Erythroblast (primary cell): Measurements from ENCODE around the gene OSBPL2.

Experiments used
- GATA1 ChIP-seq: IDR thresholded peaks from 2 replicates; pipeline ENCODE4 v1.6.1; 2011; ENCODE audit warnings: low read depth, mild to moderate bottlenecking, control low read depth, low read length, moderate library complexity
- POLR2A ChIP-seq: IDR thresholded peaks from 2 replicates; pipeline ENCODE4 v1.6.1; 2011; ENCODE audit warnings: mild to moderate bottlenecking, low read length

GRCh38 chr20:62344092-62344491, 105.8 kb downstream of the OSBPL2 start:
- no peak for TF ChIP-seq POLR2A
- no peak for TF ChIP-seq GATA1
